ENCODE measurements around the gene TNKS1BP1. TPM values are rescaled to one million over a fixed set of nuclear protein-coding genes. Genes with fewer than 3 reads are reported as not detected.

The TNKS1BP1 gene
- total RNA-seq, 1 experiment from 2014 or later: 127 TPM

GRCh38 chr11:57318178-57318577, 6.6 kb downstream of the TNKS1BP1 start (continued):
- TF ChIP-seq, protein P1, sequence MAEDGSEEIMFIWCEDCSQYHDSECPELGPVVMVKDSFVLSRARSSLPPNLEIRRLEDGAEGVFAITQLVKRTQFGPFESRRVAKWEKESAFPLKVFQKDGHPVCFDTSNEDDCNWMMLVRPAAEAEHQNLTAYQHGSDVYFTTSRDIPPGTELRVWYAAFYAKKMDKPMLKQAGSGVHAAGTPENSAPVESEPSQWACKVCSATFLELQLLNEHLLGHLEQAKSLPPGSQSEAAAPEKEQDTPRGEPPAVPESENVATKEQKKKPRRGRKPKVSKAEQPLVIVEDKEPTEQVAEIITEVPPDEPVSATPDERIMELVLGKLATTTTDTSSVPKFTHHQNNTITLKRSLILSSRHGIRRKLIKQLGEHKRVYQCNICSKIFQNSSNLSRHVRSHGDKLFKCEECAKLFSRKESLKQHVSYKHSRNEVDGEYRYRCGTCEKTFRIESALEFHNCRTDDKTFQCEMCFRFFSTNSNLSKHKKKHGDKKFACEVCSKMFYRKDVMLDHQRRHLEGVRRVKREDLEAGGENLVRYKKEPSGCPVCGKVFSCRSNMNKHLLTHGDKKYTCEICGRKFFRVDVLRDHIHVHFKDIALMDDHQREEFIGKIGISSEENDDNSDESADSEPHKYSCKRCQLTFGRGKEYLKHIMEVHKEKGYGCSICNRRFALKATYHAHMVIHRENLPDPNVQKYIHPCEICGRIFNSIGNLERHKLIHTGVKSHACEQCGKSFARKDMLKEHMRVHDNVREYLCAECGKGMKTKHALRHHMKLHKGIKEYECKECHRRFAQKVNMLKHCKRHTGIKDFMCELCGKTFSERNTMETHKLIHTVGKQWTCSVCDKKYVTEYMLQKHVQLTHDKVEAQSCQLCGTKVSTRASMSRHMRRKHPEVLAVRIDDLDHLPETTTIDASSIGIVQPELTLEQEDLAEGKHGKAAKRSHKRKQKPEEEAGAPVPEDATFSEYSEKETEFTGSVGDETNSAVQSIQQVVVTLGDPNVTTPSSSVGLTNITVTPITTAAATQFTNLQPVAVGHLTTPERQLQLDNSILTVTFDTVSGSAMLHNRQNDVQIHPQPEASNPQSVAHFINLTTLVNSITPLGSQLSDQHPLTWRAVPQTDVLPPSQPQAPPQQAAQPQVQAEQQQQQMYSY (CRISPR knock-in tag; IDR thresholded peaks at IDR 0.05): no peak
- TF ChIP-seq ATF1 (CRISPR knock-in tag; IDR thresholded peaks at IDR 0.05) (no peak), FOXK1 (CRISPR knock-in tag; IDR thresholded peaks at IDR 0.05) (no peak), KAT7 (CRISPR knock-in tag; IDR thresholded peaks at IDR 0.05; ENCODE audit: borderline replicate concordance) (no peak), RORB (CRISPR knock-in tag; IDR thresholded peaks at IDR 0.05) (no peak)
- TF ChIP-seq, protein P2, sequence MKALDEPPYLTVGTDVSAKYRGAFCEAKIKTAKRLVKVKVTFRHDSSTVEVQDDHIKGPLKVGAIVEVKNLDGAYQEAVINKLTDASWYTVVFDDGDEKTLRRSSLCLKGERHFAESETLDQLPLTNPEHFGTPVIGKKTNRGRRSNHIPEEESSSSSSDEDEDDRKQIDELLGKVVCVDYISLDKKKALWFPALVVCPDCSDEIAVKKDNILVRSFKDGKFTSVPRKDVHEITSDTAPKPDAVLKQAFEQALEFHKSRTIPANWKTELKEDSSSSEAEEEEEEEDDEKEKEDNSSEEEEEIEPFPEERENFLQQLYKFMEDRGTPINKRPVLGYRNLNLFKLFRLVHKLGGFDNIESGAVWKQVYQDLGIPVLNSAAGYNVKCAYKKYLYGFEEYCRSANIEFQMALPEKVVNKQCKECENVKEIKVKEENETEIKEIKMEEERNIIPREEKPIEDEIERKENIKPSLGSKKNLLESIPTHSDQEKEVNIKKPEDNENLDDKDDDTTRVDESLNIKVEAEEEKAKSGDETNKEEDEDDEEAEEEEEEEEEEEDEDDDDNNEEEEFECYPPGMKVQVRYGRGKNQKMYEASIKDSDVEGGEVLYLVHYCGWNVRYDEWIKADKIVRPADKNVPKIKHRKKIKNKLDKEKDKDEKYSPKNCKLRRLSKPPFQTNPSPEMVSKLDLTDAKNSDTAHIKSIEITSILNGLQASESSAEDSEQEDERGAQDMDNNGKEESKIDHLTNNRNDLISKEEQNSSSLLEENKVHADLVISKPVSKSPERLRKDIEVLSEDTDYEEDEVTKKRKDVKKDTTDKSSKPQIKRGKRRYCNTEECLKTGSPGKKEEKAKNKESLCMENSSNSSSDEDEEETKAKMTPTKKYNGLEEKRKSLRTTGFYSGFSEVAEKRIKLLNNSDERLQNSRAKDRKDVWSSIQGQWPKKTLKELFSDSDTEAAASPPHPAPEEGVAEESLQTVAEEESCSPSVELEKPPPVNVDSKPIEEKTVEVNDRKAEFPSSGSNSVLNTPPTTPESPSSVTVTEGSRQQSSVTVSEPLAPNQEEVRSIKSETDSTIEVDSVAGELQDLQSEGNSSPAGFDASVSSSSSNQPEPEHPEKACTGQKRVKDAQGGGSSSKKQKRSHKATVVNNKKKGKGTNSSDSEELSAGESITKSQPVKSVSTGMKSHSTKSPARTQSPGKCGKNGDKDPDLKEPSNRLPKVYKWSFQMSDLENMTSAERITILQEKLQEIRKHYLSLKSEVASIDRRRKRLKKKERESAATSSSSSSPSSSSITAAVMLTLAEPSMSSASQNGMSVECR (CRISPR knock-in tag; IDR thresholded peaks at IDR 0.05; ENCODE audit: borderline replicate concordance): no peak
- TF ChIP-seq, protein P3, sequence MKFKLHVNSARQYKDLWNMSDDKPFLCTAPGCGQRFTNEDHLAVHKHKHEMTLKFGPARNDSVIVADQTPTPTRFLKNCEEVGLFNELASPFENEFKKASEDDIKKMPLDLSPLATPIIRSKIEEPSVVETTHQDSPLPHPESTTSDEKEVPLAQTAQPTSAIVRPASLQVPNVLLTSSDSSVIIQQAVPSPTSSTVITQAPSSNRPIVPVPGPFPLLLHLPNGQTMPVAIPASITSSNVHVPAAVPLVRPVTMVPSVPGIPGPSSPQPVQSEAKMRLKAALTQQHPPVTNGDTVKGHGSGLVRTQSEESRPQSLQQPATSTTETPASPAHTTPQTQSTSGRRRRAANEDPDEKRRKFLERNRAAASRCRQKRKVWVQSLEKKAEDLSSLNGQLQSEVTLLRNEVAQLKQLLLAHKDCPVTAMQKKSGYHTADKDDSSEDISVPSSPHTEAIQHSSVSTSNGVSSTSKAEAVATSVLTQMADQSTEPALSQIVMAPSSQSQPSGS (CRISPR knock-in tag; IDR thresholded peaks at IDR 0.05; ENCODE audit: borderline replicate concordance, low read depth): no peak

- H3K9me3 Mint-ChIP-seq: no peaks in the 10 kb centered on the region
- ChIA-PET POLR2A (interaction anchor here (1.6 kb wide), 1 partner anchor 9 kb away, joined by 11 read pairs; the partner anchor contains the start of gene TNKS1BP1), CTCF (no interaction called here)
- TF ChIP-seq NR2C2 (CRISPR knock-in tag; IDR thresholded peaks at IDR 0.05): no peak
- no peak for TF ChIP-seq IRF2 (CRISPR knock-in tag; IDR thresholded peaks at IDR 0.05; ENCODE audit: borderline replicate concordance, low read depth)
- TF ChIP-seq NFYB (CRISPR knock-in tag; conservative IDR thresholded peaks at IDR 0.05; ENCODE audit: low read depth): no peak
- TF ChIP-seq, protein P4, sequence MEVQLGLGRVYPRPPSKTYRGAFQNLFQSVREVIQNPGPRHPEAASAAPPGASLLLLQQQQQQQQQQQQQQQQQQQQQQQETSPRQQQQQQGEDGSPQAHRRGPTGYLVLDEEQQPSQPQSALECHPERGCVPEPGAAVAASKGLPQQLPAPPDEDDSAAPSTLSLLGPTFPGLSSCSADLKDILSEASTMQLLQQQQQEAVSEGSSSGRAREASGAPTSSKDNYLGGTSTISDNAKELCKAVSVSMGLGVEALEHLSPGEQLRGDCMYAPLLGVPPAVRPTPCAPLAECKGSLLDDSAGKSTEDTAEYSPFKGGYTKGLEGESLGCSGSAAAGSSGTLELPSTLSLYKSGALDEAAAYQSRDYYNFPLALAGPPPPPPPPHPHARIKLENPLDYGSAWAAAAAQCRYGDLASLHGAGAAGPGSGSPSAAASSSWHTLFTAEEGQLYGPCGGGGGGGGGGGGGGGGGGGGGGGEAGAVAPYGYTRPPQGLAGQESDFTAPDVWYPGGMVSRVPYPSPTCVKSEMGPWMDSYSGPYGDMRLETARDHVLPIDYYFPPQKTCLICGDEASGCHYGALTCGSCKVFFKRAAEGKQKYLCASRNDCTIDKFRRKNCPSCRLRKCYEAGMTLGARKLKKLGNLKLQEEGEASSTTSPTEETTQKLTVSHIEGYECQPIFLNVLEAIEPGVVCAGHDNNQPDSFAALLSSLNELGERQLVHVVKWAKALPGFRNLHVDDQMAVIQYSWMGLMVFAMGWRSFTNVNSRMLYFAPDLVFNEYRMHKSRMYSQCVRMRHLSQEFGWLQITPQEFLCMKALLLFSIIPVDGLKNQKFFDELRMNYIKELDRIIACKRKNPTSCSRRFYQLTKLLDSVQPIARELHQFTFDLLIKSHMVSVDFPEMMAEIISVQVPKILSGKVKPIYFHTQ (CRISPR knock-in tag; IDR thresholded peaks at IDR 0.05): no peak
- TF ChIP-seq E2F1 (CRISPR knock-in tag; IDR thresholded peaks at IDR 0.05): no peak
- no peak for TF ChIP-seq CDX4 (CRISPR knock-in tag; IDR thresholded peaks at IDR 0.05; ENCODE audit: borderline replicate concordance)
- TF ChIP-seq SP1 (CRISPR knock-in tag; conservative IDR thresholded peaks at IDR 0.05): no peak
- TF ChIP-seq, protein P5, sequence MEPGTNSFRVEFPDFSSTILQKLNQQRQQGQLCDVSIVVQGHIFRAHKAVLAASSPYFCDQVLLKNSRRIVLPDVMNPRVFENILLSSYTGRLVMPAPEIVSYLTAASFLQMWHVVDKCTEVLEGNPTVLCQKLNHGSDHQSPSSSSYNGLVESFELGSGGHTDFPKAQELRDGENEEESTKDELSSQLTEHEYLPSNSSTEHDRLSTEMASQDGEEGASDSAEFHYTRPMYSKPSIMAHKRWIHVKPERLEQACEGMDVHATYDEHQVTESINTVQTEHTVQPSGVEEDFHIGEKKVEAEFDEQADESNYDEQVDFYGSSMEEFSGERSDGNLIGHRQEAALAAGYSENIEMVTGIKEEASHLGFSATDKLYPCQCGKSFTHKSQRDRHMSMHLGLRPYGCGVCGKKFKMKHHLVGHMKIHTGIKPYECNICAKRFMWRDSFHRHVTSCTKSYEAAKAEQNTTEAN (CRISPR knock-in tag; IDR thresholded peaks at IDR 0.05): no peak
- TF ChIP-seq RORB (CRISPR knock-in tag; IDR thresholded peaks at IDR 0.05): no peak
- TF ChIP-seq ATF3 (CRISPR knock-in tag; conservative IDR thresholded peaks at IDR 0.05): no peak
- TF ChIP-seq ZNF671 (CRISPR knock-in tag; IDR thresholded peaks at IDR 0.05): no peak
- H3K4me1 Mint-ChIP-seq: peaks cover 20% of the 10 kb centered on the region
- no peak overlapping the region for H3K27ac Mint-ChIP-seq
- no peaks in the 10 kb centered on the region for H3K27me3 Mint-ChIP-seq (ENCODE audit: low read depth)
- peaks cover 16% of the 10 kb centered on the region for H3K36me3 Mint-ChIP-seq
- no peak for ATAC-seq
- no peak for DNase-seq (ENCODE audit: low spot score)
- no peak overlapping the region for H3K4me3 Mint-ChIP-seq
Observed at GRCh38 chr11:57316017-57316416, 8.7 kb downstream of the TNKS1BP1 start.

Measured in WTC11 (cell line).